Measurements from ENCODE around the gene SSU72.
"Not testable (repeated sequence)": the region's sequence is repeated elsewhere in the genome, so short reads cannot be mapped to it uniquely, and the experiment has no call there.

Gene SSU72

DNA sequence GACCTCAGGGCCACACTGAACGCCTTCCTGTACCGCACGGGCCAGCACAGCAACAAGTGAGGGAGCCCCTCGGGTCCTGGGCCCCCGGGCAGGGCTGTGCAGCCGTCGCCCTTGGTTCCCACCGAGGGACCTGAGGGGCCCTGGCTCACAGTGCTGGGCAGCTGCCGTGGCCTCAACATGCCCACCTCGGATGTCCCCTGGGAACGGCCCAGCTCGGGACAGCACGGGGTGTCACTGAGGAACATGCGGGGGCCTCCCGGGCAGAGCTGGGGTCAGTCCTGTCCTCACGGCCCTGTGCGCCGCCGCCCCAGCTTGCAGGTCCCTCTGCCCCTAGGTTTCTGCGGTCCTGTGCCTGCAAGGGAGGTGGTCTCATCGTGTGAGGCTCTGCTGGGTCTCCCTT, 48.2 kb downstream of the SSU72 start:
- not testable (repeated sequence) for DNase-seq

DNA sequence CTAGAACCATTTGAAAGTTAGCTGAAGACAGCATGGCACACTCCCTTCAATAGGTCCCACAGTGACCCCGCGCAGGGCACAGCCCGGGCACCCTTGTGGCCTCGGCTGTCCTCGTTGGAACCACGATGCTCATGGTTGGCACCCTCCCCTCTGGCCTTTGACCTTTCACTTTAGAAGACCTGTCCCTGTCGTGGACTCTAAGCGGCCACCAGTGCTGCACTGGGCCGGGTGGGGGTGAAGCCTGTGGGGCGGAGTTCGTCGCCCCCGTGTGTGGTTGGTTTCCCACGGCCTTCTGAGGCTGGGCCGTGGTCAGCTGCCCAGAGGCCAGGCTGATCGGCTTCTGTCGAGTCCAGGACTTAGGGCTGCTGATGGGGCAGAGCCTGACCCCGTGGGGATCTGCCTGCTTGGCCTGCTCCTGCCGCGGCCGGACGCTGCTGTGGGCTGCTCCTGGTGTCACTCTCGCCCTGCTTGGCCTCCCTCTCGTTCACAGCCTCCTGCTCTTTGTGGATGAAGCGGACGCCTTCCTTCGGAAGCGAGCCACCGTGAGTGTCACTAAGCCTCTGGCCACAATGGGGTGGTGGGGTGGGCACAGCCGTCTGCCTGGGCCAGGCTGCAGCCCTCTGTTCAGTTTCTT, 49.8 kb downstream of the SSU72 start:
- DNase-seq = not testable (repeated sequence)

DNA sequence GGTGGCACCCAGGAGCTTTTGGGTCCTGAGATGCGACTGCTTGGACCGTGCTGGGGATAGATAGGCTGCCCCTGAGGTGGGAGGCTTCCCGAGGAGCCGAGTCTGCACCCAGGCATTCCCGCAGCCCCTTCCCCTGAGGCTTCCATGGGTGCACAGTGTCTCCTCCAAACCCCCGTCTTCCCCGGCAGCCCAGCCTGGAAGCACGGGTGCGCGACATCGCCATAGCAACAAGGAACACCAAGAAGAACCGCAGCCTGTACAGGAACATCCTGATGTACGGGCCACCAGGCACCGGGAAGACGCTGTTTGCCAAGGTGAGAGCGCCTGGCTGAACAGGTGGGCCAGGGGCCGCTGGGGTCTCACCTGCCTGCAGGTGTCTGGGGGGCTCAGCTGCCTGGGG, 51.0 kb downstream of the SSU72 start:
- DNase-seq = not testable (repeated sequence)

DNA sequence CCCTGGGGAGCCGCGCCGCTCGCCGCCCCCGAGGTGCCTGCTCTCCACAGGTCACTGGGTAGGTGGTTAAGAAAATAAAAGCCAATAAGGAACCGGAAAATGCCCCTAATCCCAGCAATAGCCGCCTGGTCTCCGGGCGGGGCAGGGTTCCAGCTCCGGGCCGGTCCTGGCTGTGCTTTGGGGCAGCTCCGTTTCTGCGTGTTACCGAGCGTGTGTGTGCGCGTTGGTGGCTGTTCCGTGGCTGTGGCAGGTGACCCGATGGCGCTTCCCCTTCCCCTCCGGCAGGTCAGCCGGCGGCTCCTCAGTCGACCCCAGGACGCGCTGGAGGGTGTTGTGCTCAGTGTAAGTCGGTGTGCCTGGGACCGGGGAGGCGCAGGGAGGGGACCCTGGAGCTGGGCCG, 51.4 kb downstream of the SSU72 start:
- DNase-seq = not testable (repeated sequence)

DNA sequence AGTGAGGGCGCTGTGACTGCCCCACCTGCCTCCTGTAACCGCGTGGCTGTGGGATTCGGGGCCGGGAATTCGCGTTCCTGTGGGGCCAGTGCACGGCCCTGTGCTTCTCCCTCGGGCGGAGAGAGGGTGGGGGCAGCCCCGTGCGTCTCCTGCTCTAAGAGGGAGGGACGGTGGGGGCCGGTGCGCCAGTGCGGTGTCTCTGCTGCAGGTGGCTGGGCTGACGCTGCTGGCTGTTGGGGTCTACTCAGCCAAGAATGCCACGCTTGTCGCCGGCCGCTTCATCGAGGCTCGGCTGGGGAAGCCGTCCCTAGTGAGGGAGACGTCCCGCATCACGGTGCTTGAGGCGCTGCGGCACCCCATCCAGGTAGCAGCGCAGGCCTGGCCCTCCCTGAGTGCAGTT, 52.1 kb downstream of the SSU72 start:
- DNase-seq = not testable (repeated sequence)

DNA sequence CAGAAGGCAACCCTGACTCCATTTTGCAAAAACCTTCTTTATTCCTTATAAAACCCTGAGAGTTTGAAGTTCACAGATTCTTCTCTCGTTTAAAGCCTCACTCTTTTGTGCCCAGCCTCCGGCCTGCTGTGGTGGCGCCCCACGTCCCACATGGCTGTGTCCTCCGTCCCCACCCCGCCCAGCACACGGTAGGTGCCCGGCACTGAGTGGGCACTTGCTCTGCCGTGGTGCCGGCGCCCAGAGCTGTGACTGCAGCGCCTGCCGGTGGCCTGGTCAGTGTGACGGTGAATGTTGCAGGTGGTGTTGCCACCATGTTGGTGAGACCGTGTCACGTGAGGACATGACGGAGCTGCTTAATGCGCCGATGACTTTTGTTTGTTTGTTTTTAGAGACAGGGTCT, 53.3 kb downstream of the SSU72 start:
- no peak for DNase-seq

DNA sequence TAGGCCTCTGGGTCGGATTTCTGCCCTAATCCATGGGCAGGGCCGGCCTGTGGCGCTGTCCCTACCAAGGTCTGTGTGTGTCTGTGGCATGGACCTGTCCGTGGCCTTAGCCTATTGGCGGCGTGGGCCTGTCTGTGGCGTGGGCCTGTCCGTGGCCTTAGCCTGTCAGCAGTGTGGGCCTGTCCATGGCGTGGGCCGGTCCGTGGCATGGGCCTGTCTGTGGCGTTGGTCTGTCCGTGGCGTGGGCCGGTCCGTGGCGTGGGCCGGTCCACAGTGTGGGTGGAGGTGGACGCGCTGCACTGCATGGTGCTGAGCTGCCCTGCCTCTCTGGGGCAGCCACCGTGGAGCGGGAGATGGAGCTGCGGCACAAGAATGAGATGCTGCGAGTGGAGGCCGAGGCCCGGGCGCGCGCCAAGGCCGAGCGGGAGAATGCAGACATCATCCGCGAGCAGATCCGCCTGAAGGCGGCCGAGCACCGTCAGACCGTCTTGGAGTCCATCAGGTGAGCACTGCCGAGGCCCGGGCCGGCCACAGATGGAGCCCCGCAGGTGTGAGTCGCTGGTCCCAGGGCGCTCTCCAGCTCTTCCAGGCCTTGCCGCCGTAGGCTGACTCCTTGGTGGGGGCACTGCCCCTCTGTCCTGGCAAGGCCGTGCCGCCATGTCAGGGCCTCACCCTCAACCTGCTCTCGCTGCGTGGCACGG, 54.7 kb downstream of the SSU72 start:
- not testable (repeated sequence) for DNase-seq

DNA sequence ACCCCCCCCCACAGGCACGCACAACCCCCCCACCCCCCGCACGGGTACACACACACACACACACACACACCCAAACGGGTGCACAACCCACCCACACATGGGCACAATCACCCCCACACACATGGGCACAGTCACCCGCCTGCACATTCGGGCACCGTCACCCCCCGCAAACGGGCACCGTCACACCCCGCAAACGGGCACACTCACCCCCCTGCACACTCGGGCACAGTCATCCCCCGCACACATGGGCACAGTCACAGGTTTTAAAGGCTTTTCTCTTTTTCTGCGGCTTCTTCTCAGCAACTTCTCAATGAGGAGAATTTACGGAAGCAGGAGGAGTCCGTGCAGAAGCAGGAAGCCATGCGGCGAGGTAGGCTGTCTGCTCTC, 56.0 kb downstream of the SSU72 start:
- DNase-seq = not testable (repeated sequence)

DNA sequence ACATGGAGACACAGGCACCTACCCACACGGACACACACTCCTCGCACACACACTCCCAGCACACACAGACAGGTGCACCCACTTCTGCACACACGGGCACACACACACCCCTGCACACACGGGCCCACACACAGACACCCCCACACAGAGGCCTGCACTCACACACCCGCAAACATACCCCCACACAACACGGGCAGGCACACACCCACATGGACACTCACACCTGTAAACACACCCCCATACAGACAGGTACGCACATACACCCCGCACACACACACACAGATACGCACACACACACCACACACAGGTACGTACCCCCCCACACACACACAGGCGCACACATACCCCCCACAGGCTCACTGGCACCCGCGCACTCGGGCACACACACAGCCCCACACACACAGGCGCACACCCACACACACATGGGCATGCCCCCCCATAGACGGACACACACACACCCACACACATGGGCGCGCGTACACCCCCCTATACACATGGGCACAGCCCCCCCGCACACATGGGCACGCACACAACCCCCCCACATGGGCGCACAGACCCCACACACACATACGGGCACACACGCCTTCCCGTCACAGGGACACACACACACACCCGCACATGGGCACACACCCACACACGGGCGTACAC, 56.6 kb downstream of the SSU72 start:
- DNase-seq = no peak

DNA sequence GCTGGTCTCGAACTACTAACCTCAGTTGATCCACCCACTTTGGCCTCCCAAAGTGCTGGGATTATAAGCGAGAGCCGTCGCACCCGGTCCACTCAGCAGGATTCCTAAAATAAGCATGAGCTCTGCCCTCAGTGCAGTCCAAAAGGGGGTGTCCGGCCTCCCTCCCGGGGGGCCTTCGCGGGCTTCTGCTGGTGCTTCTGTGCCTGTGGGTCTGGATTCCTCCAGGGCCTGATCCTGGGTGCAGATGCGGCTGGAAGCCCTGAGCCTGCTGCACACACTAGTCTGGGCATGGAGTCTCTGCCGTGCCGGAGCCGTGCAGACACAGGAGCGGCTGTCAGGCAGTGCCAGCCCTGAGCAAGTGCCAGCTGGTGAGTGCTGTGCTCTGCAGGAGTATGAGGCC, 57.7 kb downstream of the SSU72 start:
- not testable (repeated sequence) for DNase-seq

DNA sequence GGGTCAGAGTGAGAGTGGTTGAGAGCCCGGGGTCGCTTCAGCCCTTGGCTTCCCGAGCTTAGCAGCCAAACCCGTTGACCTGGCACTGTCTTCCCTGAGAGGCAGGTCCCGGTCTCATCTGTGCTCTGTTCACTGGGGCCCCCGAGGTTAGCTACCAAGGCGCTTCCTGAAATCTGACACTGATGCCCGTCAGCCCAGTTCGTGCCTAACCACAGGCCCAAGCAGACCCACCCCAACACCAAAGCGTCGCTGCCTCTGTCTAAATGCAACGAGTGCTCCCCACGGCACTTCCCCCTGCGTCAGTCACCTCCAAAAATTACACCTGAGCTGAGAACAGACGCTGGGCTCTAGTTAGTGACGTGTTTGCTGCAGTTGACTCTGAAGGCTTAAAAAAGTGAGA, 60.3 kb downstream of the SSU72 start:
- DNase-seq = not testable (repeated sequence)

DNA sequence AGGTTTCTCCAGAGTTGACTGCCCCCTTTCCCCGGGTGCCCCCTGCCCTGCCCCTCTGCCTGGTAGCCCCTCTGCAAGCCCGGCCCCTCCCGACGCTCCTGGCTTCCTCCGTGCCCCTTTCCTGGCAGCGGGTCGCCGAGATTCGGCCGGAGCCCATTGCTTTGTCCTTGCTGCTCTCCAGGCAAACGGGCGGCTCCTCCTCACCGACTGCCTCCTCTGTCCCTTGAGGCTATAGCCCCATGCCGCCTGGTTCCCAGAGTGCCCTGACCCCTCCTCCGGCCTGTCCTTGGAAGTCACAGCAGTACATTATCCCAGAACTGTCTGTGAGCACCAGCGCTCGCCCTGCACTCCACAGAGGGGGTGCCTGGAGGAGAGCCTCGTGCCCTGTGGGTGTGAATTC, 61.0 kb downstream of the SSU72 start:
- not testable (repeated sequence) for DNase-seq

DNA sequence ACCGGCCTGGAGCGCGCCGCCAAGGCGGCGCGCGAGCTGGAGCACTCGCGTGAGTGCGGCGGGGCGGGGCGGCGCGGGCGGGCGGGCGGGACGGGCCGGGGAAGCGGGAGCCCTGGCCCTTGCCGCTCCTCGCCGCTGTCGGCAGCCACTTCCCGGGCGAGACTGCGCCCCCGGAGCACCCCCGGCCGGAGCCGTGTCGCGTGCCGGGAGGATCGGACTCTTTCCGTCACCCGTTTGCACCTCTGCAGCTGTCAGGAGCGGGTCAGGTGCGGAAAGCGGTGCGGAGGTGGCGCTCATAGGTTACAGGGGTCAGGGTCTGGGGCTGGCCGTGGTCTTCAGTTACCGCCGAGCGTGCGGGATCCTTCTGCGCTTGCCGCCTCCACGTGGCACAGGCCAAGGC, 62.2 kb downstream of the SSU72 start:
- not testable (repeated sequence) for DNase-seq

DNA sequence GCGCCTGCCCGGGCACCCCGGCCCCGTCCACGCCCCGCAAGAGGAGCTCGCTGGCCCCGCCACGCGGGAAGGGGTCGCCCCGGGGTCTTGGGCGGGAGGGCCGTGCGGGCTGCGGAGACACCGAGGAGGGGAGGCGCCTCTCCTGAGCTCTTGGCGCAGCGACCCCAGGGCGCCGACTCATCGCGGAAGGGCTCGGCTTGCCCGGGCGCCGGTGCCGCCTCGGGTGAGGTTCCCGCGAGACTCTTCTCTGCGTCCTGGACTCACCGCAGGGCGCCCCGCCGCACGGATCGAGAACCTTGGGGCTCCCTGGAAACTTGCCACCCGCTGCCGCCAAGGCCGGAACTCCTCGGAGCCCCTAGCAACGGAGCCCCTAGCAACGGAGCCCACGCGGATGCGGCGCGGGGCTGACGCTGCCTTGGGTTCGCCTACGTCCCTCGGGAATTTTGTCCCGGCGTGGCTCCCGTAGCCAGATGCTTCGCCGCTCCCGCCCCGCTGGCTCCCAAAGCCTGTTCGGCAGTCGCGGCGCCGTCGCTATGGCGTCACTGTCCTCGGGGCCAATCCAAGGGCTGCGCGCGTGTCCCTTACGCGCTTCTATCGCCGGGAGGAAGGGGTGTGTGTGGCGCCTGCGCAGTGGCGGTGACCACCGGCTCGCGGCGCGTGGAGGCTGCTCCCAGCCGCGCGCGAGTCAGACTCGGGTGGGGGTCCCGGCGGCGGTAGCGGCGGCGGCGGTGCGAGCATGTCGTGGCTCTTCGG, 63.0 kb downstream of the SSU72 start, which contains the start of gene ATAD3A:
ATAD3A (plus strand) TSS at position 630 of the 753 bp plus-strand sequence; CDS start at position 737, 107 bp downstream.
- peak; percentile 98 for DNase-seq

DNA sequence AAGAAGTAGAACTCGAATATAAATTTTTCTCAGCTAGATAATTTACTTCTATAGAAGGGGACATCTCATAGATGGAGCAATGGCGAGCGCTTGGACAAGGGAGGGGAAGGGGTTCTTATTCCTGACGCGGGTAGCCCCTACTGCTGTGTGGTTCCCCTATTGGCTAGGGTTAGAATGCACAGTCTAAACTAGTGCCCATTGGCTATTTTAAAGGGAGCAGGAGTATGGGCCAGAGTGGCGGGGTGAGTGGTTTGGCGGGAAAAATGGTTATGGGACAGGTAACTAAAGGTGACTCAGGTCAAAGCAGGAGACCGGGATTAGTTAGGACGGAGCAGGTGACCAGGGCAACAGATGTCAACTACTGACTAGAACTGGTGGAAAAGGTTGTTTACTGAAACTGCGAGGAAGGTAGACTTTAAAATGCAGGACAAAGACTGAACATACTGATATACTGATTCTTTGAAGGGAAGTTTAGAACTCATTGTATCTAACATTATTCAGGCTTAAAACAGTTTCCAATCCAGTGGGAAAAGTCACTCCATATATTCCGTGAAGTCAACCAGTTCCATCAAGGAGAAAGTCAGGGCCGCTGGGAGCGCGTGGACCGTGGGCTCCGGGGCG, 63.6 kb downstream of the SSU72 start:
- DNase-seq = peak; percentile 27

DNA sequence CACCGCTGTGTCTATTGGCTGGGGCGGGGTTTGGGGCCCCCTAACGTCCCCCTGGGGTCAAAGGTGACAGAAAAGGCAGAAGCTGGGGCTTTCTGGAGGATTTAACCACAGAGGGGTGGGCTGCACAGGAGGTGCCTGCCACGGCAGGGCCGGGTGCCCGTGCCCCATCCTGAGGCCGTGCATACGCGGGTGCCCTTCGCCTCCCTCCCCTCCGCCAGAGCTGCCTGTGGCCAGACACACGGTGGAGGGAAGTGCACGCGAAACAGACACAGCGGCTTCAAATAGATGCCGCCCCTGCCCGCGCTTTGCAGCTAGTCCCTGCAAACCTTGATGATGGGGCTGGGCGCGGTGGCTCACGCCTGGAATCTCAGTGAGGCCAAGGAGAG, 65.2 kb downstream of the SSU72 start:
- DNase-seq = not testable (repeated sequence)

DNA sequence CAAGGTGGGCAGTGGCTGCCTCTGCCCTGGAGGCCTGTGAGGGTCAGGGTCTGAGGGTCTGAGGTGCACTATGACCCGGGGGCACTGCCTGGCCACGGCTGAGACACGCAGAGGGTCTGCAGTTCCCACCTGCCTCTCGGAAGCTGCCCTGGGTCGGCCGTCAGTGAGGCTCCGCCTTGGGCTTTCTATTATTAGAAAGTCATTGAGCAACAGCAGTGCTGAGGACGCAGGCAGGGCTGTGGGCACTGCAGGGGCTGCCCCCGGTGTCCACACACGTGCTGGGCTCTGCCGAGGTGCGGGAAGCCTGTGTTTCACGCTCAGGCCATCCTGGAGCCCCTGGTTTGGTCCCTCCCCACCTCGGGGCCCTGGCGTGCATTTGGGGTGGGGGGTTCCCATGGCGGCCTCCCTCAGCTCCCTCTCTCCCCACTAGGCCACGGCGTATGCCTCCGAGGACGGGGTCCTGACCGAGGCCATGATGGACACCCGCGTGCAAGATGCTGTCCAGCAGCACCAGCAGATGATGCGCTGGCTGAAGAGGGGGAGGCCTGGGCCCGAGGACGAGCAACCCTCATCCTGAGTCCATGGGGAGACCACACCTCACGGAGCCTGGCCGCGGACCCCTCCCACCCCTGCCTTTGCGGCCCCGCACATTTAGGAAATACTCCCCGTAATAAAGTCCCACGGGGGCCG, 65.7 kb downstream of the SSU72 start:
- DNase-seq = not testable (repeated sequence)

DNA sequence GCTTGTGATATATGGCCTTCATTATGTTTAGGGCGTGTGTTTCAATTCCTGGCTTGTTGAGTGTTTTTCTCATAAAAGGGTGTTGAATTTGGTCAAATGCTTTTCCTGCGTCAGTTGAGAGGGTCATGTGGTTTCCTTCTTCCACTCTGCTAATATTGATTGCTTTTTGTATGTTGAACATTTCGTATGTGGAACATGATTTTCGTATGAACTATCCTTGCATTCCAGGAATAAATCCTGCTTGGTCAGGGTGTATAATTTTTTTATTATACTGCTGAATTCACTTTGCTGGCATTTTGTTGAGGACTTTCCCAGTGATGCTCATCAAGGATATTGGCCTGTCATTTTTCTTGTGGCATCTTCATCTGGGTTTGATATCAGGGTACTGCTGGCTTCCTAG, 67.4 kb downstream of the SSU72 start:
- DNase-seq = no peak

DNA sequence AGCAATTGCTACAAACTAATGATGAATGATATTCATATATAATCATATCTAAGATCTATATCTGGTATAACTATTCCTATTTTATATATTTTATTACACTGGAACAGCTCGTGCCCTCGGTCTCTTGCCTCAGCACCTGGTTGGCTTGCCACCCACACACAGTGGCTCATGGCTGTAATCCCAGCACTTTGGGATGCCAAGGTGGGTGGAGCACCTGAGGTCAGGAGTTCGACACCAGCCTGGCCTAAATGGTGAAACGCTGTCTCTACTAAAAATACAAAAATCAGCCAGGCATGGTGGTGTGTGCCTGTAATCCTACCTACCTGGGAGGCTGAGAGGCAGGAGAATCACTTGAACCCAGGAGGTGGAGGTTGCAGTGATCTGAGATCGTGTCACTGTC, 68.9 kb downstream of the SSU72 start:
- DNase-seq = not testable (repeated sequence)

DNA sequence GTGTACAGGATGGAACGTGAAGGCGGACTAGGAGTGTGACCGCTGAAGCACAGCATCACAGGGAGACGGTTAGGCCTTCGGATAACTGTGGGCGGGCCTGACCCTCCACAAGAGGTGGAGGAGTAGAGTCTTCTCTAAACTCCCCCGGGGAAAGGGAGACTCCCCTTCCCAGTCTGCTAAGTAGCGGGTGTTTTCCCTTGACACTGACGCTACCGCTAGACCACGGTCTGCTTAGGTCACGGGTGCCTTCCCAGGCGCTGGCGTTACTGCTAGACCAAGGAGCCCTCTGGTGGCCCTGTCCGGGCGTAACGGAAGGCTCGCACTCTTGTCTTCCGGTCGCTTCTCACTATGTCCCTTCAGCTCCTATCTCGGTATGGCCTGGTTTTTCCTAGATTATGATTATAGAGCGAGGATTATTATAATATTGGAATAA, 69.3 kb downstream of the SSU72 start:
- DNase-seq = peak; percentile 11

DNA sequence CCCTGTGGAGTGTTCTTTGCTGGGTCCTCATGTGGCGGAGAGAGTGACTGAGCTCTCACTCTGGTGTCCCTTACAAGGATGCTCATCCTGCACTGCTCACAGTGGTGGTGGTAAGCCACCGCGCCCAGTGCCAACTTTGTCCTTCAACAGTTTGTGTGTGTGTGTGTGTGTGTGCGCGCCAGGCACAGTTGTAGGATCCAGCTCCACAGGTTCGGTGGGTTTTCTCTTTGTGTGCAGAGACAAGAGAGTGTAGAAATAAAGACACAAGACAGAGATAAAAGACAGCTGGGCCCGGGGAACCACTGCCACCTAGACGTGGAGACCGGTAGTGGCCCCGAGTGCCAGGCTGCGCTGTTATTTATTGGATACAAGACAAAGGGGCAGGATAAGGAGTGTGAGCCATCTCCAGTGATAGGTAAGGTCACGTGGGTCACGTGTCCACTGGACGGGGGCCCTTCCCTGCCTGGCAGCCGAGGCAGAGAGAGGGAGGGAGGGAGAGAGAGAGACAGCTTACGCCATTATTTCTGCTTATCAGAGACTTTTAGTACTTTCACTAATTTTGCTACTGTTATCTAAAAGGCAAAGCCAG, 69.8 kb downstream of the SSU72 start:
- peak; percentile 46 for DNase-seq
